Fibroblast of pulmonary artery (primary cell): Measurements from ENCODE around the gene NXPE4.
"Not testable (repeated sequence)": the region's sequence is repeated elsewhere in the genome, so short reads cannot be mapped to it uniquely, and the experiment has no call there.

Experiments
- DNase-seq: peaks from one replicate; pipeline ENCODE4 v3.0.0-alpha.2; 2010; ENCODE audit warnings: low read depth
- H3K4me3 ChIP-seq: replicated peaks from 2 replicates; pipeline ENCODE4 v1.5.1; 2011; ENCODE audit warnings: low read depth, mild to moderate bottlenecking, control low read depth, low read length, moderate library complexity
- CTCF ChIP-seq: IDR thresholded peaks from 2 replicates; pipeline ENCODE4 v1.5.1; 2011; ENCODE audit warnings: mild to moderate bottlenecking, control low read depth, low read length, inconsistent platforms; ENCODE audit errors: missing control alignments

NXPE4 gene

GRCh38 chr11:114595571-114595970 is at the start of gene NXPE4:
Gene NXPE4 (minus strand): TSS chr11:114595786. CDS start chr11:114594759, 1,027 bp downstream.
- no peak for TF ChIP-seq CTCF
- DNase-seq = no peak
- no peak within 1 kb of the TSS for H3K4me3 ChIP-seq

GRCh38 chr11:114639440-114639839 is 43.9 kb upstream of the NXPE4 start:
- DNase-seq, H3K4me3 ChIP-seq: not testable (repeated sequence)

- DNase-seq, H3K4me3 ChIP-seq: not testable (repeated sequence)
Observed at GRCh38 chr11:114631445-114631965, 35.9 kb upstream of the NXPE4 start.

GRCh38 chr11:114625294-114625693 is 29.7 kb upstream of the NXPE4 start:
- no peak for DNase-seq
- no peak overlapping the region for H3K4me3 ChIP-seq
- no peak for TF ChIP-seq CTCF

- TF ChIP-seq CTCF = no peak
- no peak for DNase-seq
- no peak overlapping the region for H3K4me3 ChIP-seq
Observed at GRCh38 chr11:114624455-114625207, 29.0 kb upstream of the NXPE4 start.

GRCh38 chr11:114623720-114624119 is 28.1 kb upstream of the NXPE4 start:
- DNase-seq = no peak
- H3K4me3 ChIP-seq = no peak overlapping the region
- TF ChIP-seq CTCF = no peak

- no peak for DNase-seq
- H3K4me3 ChIP-seq = no peak overlapping the region
- TF ChIP-seq CTCF = no peak
Observed at GRCh38 chr11:114622858-114623257, 27.3 kb upstream of the NXPE4 start.
